ENCODE results near the gene SFN. TPM values are rescaled to one million over a fixed set of nuclear protein-coding genes. Genes with fewer than 3 reads are reported as not detected.

SFN gene
- total RNA-seq, 2 experiments from 2014 or later, result 0.95 to 3.9 TPM

- DNase-seq (ENCODE audit: low spot score), result no peak
- Histone ChIP-seq H3K4me3 (ENCODE audit: low read depth, low read length, poor library complexity, severe bottlenecking) (no peak overlapping the region), H3K4me1 (ENCODE audit: insufficient read depth, low read length, poor library complexity, severe bottlenecking) (peaks cover 20% of the 10 kb centered on the region), H3K9me2 (ENCODE audit: insufficient read depth, low read length) (no peaks in the 10 kb centered on the region), H3K9me3 (ENCODE audit: low read length) (no peaks in the 10 kb centered on the region), H3K4me2 (ENCODE audit: low read length) (no peak overlapping the region), H2AFZ (ENCODE audit: low read length) (no peak overlapping the region), H4K20me1 (ENCODE audit: insufficient read depth, low read length) (no peaks in the 10 kb centered on the region), H3K79me2 (ENCODE audit: insufficient read depth, low read depth, low read length) (no peaks in the 10 kb centered on the region), H3K36me3 (ENCODE audit: insufficient read depth, low read length) (peaks cover 3% of the 10 kb centered on the region; the same call in 1 of the 2 replicates), H3K27ac (ENCODE audit: low read depth, low read length, poor library complexity, severe bottlenecking) (no peak overlapping the region)
- ChIA-PET CTCF (ENCODE audit: unreplicated experiment) (interaction anchor here (0.5 to 1.1 kb wide), 3 partner anchors 28 to 260 kb away, joined by 3 read pairs; no protein-coding TSS in a partner anchor), POLR2A (interaction anchor here (0.6 to 2.6 kb wide), 7 partner anchors 9 to 37 kb away, joined by 3 to 8 read pairs (median 4); no protein-coding TSS in a partner anchor)
- no TSS peak for BruUV-seq (replicated peaks)
- TF ChIP-seq EZH2phosphoT487 (IDR thresholded peaks at IDR 0.05; ENCODE audit: borderline replicate concordance, low read depth, low read length) (no peak), CTCF (conservative IDR thresholded peaks at IDR 0.05; ENCODE audit: low read length) (no peak)
- intact Hi-C loops (cut with micrococcal nuclease; ENCODE audit: unreplicated experiment), result no loop called here
Observed at GRCh38 chr1:26858891-26859640, 3.9 kb upstream of the SFN start.

- Histone ChIP-seq H3K9me2 (ENCODE audit: insufficient read depth, low read length) (no peaks in the 10 kb centered on the region), H3K9me3 (ENCODE audit: low read length) (no peaks in the 10 kb centered on the region), H3K36me3 (ENCODE audit: insufficient read depth, low read length) (no peaks in the 10 kb centered on the region), H3K27ac (ENCODE audit: low read depth, low read length, poor library complexity, severe bottlenecking) (no peak overlapping the region), H4K20me1 (ENCODE audit: insufficient read depth, low read length) (no peaks in the 10 kb centered on the region), H3K79me2 (ENCODE audit: insufficient read depth, low read depth, low read length) (no peaks in the 10 kb centered on the region), H3K4me3 (ENCODE audit: low read depth, low read length, poor library complexity, severe bottlenecking) (no peak overlapping the region), H3K4me2 (ENCODE audit: low read length) (no peak overlapping the region), H2AFZ (ENCODE audit: low read length) (no peak overlapping the region), H3K4me1 (ENCODE audit: insufficient read depth, low read length, poor library complexity, severe bottlenecking) (peaks cover 28% of the 10 kb centered on the region)
- BruUV-seq (replicated peaks), result no TSS peak
- DNase-seq (ENCODE audit: low spot score), result no peak
- ChIA-PET POLR2A (interaction anchor here (1.0 kb wide), 2 partner anchors 9 to 36 kb away, joined by 3 to 4 read pairs; no protein-coding TSS in a partner anchor), CTCF (ENCODE audit: unreplicated experiment) (no interaction called here)
- intact Hi-C loops (cut with micrococcal nuclease; ENCODE audit: unreplicated experiment), result no loop called here
- TF ChIP-seq CTCF (conservative IDR thresholded peaks at IDR 0.05; ENCODE audit: low read length) (no peak), EZH2phosphoT487 (IDR thresholded peaks at IDR 0.05; ENCODE audit: borderline replicate concordance, low read depth, low read length) (no peak)
Observed at GRCh38 chr1:26861286-26861701, 1.7 kb upstream of the SFN start.

- H3K36me3 ChIP-seq (ENCODE audit: insufficient read depth, low read length), result no peaks in the 10 kb centered on the region
- H3K4me3 ChIP-seq (ENCODE audit: low read depth, low read length, poor library complexity, severe bottlenecking), result no peak overlapping the region
- intact Hi-C loops (cut with micrococcal nuclease; ENCODE audit: unreplicated experiment), result loop anchor here (1.0 kb wide), 1 partner anchor 16 kb away; no protein-coding TSS in a partner anchor
- POLR2A ChIA-PET, result interaction anchor here (0.7 to 1.0 kb wide), 2 partner anchors 28 to 37 kb away, joined by 3 to 4 read pairs; partner anchors contain the start of gene GPN2
- no TSS peak for BruUV-seq (replicated peaks)
- CTCF ChIA-PET (ENCODE audit: unreplicated experiment), result no interaction called here
- H3K9me2 ChIP-seq (ENCODE audit: insufficient read depth, low read length), result no peaks in the 10 kb centered on the region
- H3K79me2 ChIP-seq (ENCODE audit: insufficient read depth, low read depth, low read length), result no peaks in the 10 kb centered on the region
- TF ChIP-seq EZH2phosphoT487 (IDR thresholded peaks at IDR 0.05; ENCODE audit: borderline replicate concordance, low read depth, low read length) (no peak), CTCF (conservative IDR thresholded peaks at IDR 0.05; ENCODE audit: low read length) (no peak)
- no peaks in the 10 kb centered on the region for H3K9me3 ChIP-seq (ENCODE audit: low read length)
- H2AFZ ChIP-seq (ENCODE audit: low read length), result no peak overlapping the region
- no peak for DNase-seq (ENCODE audit: low spot score)
- no peak overlapping the region for H3K27ac ChIP-seq (ENCODE audit: low read depth, low read length, poor library complexity, severe bottlenecking)
- H3K4me2 ChIP-seq (ENCODE audit: low read length), result no peak overlapping the region
- H3K4me1 ChIP-seq (ENCODE audit: insufficient read depth, low read length, poor library complexity, severe bottlenecking), result peaks cover 30% of the 10 kb centered on the region
- H4K20me1 ChIP-seq (ENCODE audit: insufficient read depth, low read length), result no peaks in the 10 kb centered on the region
Observed at GRCh38 chr1:26861889-26862378, 1.0 kb upstream of the SFN start.
